ENCODE data around the gene BUD13.

Gene BUD13

DNA sequence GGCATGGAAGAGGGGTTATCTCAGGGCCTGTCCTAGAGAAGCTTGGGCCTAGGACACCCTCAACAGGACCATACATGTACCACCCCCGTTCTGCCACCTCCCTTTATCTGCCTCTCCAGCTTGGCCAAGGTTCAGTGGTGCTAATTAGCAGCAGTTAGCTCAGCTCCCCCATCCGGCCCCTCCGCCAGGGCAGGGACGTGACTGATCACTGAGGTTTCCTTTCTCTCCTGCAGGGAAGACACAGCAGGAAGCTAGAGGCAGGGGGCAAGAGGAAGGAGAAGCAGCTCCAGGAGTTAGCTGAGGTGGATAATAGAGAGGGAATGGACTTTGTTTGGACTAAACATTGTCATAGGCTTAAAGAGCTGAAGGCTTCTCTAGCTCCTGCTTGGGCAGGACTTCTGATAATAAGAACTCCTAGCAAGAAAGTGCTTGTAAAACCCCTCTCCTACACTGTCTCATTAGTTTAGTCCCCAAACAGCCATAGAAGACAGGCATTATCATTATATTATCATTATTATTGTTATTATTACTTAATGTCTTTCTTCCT, 53.8 kb downstream of the BUD13 start:
- no peak for DNase-seq (ENCODE audit: low spot score)

DNA sequence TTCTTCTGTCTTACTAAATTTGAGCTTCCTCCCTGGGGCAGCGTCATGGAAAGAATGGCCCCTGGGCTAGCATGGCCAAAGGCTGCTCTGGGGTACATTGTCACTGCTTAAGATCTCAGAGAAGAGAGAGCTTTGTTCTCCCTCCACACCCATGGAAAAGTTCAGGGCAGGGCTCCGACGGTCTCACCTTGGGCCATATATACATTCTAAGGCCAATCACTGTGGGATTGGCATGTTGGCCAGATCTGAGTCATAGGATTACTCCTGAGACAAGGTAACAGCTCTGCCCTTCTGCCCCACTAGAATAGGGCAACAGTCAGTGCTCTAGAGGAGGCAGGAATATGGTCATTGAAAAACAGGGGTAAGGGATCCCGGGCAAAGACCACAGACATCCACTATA, 56.2 kb downstream of the BUD13 start:
- no peak for DNase-seq (ENCODE audit: low spot score)

DNA sequence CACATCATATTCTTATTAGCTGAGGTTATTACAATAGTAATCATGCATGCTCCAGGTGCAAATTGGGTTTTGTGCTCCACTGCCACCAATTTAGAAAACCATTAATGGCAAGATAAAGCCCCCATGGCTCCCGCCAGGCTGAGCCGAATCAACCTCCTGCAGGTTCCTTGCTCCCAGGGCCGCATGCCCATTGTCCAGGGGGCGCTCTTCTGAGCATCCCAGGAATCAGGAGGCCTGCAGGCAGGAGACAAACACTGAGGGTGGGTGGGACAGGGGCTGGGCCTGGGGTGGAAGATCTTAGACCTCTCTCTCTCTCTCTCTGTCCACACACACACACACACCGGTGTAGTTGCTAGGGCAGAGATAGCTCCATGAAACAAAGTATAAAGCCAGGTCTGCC, 57.4 kb downstream of the BUD13 start:
- DNase-seq (ENCODE audit: low spot score) = no peak

DNA sequence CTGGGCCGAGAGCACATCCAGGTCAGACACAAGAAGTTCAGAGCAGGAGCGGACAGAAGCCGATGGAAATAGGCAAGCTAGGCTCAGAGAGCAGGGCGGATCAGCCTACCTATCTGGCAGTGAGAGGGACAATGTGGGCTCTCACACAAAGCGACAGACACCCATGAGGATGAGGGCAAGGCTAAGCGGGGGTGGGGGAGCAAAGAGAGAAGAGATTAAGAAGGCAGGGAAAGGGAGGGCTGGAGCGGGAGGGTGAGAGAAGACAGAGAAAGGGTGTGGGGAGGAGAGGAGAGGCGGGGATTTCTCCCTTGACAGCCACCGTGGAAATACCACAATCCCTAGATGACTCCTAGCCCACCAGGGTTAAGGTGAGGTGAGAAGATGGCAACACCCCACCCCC, 57.9 kb downstream of the BUD13 start:
- no peak for DNase-seq (ENCODE audit: low spot score)

DNA sequence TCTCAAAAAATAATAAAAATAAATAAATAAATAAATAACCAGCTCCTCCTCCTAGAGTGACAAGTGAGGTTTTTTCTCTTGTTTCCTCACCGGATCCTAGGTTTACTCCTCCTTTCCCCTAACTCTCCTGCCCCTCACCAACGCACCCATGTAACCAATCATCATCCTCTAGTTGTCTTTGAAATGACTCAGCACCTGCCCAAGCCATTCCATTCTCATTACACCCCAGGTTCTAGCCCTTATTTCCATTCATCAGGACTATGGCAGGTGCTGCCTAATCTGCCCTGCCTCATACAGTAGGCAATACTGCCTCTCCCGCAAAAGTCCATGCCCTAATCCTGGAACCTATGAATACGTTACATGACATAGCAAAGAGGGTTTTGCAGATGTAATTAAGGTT, 60.4 kb downstream of the BUD13 start:
- DNase-seq (ENCODE audit: low spot score) = no peak

DNA sequence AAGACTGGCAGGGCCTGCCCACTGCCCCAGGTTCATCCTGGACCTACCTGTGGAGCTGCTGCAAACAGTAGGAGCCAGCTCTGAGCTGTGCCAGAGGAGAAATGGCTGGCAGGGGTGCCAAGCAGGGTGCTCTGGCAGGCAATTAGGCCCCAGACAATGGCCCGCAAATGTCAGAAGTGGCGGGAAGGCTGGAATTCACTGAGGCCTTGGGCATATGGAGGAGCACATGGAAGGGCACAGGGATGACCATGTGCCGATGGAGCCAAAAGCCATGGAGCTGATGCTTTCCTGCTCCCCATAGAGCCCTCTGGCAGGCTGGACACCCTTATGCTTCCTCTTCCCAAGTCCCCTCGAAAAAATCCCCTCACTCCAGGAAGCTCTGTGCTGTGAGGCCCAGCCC, 62.0 kb downstream of the BUD13 start:
- DNase-seq (ENCODE audit: low spot score) = no peak

DNA sequence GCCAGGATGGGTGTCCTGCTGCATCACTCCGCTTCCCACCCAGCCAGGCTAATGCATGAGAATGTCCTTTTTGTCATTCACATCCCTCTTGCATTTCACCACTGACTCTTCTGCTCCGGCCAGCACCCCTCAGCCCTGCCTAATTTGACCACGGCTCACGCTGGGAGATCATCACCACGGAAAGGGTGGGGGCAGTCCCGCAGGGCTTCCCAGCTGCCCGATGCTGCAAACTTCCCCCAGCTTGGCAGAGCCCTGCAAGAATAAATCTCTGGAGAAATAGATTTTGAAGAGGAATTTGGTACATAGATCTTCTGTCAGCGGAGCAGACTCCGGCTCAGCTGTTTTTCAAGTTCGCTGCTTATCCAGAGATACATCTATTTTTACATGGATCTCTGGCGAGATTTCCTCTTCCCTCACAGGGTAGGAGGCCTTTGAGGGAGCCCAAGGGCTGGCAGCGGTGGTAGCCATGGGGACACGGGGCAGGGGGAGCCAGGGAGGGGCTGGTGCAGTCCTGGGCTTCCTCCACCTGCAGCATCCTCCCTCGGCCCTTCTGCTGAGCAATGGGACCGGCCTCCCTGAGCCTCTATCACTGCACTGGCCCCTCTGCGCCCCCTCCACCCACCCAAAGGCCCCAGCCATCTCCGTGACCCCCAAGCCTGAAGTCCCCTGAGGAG, 62.6 kb downstream of the BUD13 start:
- DNase-seq (ENCODE audit: low spot score) = no peak

DNA sequence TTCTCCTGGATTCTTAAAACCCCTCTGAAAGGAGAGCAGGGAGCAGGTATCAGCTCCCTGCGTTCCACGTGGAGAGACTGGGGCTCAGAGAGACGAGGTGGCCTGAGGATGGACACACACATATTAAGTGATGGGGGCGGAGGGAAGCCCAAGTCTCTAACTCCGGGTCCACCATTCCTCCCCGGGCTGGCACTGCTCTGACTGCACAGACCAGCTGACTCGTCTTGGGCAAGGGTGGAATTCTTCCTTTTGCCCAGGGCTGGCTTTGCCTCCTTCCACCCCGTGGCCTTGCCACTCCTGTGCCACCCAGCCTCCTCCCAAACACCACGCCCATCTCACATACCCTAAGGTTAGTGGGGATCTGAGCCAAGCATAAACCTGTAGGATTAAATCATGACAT, 65.0 kb downstream of the BUD13 start:
- DNase-seq (ENCODE audit: low spot score) = no peak

DNA sequence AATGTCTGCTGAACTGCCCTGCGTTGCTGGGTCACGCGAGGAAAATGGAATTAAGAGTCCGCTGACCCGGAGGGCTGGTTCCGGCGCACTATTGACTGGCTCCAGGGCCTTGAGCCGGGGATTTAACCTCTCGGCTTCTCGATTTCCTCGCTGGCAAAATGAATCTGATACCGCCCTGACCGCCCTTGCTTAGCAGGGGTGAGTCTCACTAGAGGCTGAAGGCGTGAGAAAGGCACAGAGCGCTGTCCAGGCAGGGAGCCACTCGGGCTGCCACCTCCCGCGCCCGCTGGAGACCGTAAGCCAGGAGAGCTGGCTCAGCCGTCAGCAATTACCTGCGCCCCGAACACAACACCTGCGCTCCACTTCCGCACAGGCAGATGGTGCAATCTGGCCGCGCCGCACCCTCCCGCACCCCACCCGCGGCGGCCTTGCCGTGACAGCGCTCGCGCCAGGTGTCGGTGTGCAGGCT, 65.6 kb downstream of the BUD13 start:
- DNase-seq (ENCODE audit: low spot score) = no peak

DNA sequence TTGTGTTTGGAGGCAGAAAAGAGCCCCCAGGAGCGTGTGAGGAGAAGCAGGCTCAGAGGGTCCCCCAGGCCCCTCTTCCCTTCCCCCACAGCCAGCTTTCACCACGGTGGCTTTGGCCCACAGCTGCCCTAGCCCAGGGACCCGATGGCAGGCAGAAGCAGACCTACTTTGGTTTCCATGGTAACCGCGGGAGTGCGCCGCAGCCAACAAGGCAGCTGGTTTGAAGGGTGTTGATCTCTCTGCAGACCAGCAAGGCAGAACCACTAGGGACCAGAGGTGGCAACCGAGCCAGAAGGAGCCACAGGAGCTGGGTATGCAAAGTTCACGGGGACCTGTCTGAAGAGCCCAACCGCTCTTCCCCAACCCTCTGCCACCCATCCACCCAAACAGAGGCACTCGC, 69.4 kb downstream of the BUD13 start:
- DNase-seq (ENCODE audit: low spot score) = no peak

DNA sequence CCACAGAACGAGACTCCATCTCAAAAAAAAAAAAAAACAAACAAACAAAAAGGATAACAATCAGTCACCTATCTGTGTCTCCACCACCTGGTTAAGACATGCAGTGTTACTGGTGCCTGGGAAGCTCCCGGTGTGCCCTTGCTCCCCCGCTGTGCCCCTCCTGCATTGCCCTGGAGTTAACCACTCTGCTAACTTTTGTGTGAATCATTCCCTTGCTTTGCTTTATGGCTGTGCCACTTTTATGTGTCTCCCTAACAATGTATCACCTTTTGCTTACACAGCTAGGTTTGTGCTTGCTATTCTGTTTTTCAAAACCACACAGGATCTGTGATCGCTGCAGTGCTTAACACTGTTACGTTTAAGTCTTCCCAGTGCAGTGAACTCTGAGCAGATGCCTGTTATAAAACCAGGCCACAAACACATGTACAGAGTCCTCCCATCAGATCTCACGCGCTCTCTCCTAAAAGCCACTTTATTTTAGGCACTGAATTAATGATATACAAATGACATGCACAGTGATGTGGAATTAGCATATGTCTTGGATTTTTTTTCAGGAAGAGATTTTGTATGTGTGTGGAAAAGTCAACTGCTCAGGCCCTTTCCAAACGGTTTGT, 69.9 kb downstream of the BUD13 start:
- DNase-seq (ENCODE audit: low spot score) = no peak

DNA sequence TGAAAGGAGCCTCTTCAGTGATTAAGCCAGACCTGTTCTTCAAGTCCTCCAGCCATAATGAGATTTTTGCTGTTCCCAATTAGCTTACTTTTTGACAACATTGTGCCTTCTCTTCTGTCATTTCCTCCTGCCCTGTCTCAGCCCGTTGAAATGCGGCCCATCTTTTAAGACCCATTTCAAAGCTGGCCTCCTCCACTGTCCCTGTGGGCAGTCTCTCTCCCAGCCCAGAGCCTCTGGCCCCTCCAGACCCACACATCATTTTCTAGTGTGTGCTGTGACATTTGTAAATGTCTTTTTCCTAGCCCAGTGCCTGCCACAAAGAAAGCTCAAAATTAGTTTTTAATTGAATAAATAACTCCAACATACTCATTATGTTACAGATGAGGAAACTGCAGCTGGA, 70.9 kb downstream of the BUD13 start:
- no peak for DNase-seq (ENCODE audit: low spot score)

DNA sequence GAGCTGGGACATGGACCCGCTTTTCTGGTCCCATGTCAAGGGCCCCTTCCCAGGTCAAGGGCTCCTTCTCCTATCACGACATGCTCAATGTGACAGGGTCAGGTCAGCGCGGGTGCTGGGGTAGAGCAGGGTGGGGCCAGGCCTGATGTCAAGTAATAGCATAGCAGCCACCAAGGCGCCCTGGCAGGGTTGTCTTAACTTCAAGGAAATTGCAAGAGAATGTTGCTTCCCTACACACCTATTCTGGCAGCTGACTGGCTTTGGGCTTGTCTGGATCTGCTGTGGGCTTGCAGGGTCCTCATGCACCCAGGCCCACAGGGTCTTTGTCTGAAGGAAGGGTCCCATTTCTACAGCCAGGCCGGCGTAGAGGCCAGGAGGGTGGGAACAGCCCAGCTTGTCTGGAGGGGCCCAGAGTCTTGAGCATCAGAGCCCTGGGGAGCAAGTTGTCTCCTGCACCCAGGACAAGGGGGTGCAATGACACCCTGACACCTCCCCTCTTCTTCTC, 71.4 kb downstream of the BUD13 start:
- DNase-seq (ENCODE audit: low spot score) = no peak

DNA sequence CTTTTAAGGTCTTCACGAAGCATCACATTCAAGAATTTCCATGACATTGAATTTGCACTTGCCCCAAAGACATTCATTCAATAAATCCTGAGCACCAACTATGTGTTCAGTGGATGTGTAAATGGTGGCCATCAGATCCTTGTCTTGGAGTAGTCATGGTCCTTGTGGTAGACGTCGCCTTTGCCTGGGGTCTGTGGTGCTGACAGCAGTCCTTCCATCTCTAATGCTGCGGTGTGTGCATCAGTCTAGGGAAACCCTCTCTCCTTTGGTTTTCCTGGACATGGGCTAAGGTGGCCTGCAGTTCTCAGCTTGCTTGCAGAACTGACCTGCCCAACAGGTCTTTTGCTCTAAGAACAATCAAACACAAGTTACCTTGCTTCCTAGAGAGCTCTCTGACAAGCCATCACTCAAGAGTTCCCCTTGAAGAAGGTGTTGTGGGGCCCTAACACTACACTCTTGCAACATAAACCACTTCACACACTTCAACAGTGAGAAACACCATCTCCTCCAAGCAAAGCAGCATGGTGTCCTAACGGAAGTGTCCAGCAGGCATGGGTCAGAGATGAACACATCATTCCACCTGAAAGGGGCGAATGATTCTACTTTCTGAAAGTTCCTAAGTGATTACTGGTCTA, 72.1 kb downstream of the BUD13 start:
- DNase-seq (ENCODE audit: low spot score) = no peak

All from COLO829 (cell line).